Type B pancreatic cell (in vitro differentiated cells): ENCODE data around the gene RUBCN. TPM values are rescaled to one million over a fixed set of nuclear protein-coding genes. Genes with fewer than 3 reads are reported as not detected.
"Not testable (repeated sequence)": the region's sequence is repeated elsewhere in the genome, so short reads cannot be mapped to it uniquely, and the experiment has no call there.

Experiments
- DNase-seq: peaks from one replicate; pipeline ENCODE4 v3.0.0; 2021; ENCODE audit warnings: mixed read lengths; ENCODE audit not compliant: unreplicated experiment; ENCODE audit errors: extremely low spot score
- H3K27ac Mint-ChIP-seq: 2 replicates; pipeline ENCODE4 v1.8.0; 2021; ENCODE audit warnings: mild to moderate bottlenecking, mixed read lengths
- H3K27me3 Mint-ChIP-seq: 2 replicates; pipeline ENCODE4 v1.8.0; 2021; ENCODE audit warnings: mixed read lengths
- H3K36me3 Mint-ChIP-seq: 2 replicates; pipeline ENCODE4 v1.8.0; 2021; ENCODE audit warnings: mixed read lengths
- H3K4me1 Mint-ChIP-seq: one replicate; pipeline ENCODE4 v1.8.0; 2021; ENCODE audit warnings: mixed read lengths; ENCODE audit not compliant: unreplicated experiment
- H3K4me3 Mint-ChIP-seq: 2 replicates; pipeline ENCODE4 v1.8.0; 2021; ENCODE audit warnings: mild to moderate bottlenecking, mixed read lengths
- H3K9me3 Mint-ChIP-seq: 2 replicates; pipeline ENCODE4 v1.8.0; 2021; ENCODE audit warnings: mixed read lengths
- total RNA-seq: library from RNA; stranded (reverse); gene quantifications from 2 replicates; pipeline ENCODE4 v1.2.1, GENCODE V29; 2021; ENCODE audit warnings: low replicate concordance
- TF ChIP-seq, protein P1 (sequence below): fragments of 200-600 bp; sonication (generic); conservative IDR thresholded peaks from 2 replicates; pipeline ENCODE4 v1.5.0; 2021; ENCODE audit warnings: antibody characterized with exemption, mild to moderate bottlenecking

The RUBCN gene
- total RNA-seq, 1 donor from 2014 or later, result 26.7 TPM

DNA sequence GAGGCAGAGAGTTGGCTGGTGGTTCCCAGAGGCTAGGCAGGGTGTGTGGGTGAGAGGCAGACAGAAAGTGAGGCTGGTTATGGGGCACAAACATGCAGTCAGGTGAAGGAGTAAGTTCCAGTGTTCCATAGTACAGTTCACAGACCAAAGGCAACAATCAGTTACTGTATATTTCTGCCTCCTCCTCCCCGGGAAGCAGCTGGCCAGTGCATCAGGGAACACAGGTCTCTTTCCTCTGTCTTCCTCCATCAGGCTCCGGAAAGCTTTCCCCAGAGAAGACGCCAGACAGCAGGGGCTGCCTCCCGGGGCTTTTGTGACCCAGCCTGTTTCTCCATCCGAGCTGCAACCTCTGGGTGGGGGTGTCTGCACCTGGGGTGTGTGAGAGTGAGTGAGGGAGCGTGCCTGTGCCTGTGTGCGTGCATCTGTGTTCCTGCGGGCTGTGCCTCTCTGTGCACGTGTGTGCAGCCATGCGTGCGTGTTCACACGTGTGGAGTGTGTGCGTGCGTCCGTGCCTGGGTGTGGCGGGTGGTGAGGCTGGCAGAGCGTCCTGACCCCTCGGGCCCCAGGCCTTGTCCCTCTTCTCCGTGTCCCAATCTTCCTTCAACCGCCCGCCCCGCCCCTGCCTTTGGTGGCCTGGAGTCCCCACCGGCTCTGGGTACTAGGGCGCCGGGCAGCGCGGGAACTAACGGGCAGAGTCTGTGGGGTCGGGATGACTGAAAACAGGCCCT lies 72.1 kb downstream of the RUBCN start:
- not testable (repeated sequence) for H3K4me1 Mint-ChIP-seq, H3K36me3 Mint-ChIP-seq, H3K9me3 Mint-ChIP-seq, DNase-seq, H3K27me3 Mint-ChIP-seq, H3K27ac Mint-ChIP-seq, H3K4me3 Mint-ChIP-seq
- TF ChIP-seq, protein P1, sequence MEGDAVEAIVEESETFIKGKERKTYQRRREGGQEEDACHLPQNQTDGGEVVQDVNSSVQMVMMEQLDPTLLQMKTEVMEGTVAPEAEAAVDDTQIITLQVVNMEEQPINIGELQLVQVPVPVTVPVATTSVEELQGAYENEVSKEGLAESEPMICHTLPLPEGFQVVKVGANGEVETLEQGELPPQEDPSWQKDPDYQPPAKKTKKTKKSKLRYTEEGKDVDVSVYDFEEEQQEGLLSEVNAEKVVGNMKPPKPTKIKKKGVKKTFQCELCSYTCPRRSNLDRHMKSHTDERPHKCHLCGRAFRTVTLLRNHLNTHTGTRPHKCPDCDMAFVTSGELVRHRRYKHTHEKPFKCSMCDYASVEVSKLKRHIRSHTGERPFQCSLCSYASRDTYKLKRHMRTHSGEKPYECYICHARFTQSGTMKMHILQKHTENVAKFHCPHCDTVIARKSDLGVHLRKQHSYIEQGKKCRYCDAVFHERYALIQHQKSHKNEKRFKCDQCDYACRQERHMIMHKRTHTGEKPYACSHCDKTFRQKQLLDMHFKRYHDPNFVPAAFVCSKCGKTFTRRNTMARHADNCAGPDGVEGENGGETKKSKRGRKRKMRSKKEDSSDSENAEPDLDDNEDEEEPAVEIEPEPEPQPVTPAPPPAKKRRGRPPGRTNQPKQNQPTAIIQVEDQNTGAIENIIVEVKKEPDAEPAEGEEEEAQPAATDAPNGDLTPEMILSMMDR, result peak; percentile 18

- DNase-seq, H3K27me3 Mint-ChIP-seq, H3K4me1 Mint-ChIP-seq, H3K36me3 Mint-ChIP-seq, H3K27ac Mint-ChIP-seq, H3K4me3 Mint-ChIP-seq, H3K9me3 Mint-ChIP-seq: not testable (repeated sequence)
These were observed 73.2 kb downstream of the RUBCN start for GRCh38 chr3:197663367-197664140.

DNA sequence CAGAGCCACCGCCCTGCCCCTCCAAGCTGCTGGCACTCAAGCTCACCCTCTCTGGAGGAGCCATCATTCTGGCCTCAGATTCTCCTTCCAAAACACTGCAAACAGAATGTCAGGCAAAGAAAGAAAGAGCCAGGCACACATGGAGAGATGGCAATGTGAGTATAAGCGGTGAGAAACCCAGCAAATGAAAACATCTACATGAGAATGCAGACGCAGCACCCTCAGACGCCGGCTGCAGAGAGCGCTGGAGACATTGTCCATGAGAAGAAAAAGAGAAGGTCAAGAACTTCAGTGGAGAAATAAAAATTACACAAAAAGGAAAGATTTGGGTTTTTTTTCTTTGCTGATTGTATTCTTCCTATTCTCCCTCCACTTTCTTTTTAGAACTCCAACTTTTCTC lies 74.4 kb downstream of the RUBCN start:
- not testable (repeated sequence) for H3K4me3 Mint-ChIP-seq, H3K4me1 Mint-ChIP-seq, DNase-seq, H3K27ac Mint-ChIP-seq, H3K27me3 Mint-ChIP-seq, H3K9me3 Mint-ChIP-seq, H3K36me3 Mint-ChIP-seq

DNA sequence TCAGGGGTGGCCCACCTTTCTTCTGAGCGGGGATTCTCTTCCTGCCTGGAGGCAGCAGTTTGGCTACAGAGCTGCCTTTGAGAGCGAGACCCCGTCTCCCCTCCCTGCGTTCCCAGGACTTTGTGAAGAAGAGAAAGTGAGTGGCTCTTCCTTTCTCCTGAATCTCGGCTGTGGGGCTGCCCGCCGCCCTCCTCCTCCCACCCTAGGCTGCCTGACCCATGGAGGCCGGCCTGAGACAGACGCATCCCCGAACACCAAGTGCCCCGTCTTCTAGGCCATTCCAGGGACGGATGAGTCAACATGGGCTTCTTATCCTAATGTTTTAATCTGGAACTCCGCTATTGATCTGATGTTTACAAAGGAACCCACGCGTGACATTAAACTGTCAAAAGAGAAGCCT lies 74.8 kb downstream of the RUBCN start:
- not testable (repeated sequence) for H3K27me3 Mint-ChIP-seq, H3K4me3 Mint-ChIP-seq, H3K36me3 Mint-ChIP-seq, H3K27ac Mint-ChIP-seq, H3K9me3 Mint-ChIP-seq, DNase-seq, H3K4me1 Mint-ChIP-seq

DNA sequence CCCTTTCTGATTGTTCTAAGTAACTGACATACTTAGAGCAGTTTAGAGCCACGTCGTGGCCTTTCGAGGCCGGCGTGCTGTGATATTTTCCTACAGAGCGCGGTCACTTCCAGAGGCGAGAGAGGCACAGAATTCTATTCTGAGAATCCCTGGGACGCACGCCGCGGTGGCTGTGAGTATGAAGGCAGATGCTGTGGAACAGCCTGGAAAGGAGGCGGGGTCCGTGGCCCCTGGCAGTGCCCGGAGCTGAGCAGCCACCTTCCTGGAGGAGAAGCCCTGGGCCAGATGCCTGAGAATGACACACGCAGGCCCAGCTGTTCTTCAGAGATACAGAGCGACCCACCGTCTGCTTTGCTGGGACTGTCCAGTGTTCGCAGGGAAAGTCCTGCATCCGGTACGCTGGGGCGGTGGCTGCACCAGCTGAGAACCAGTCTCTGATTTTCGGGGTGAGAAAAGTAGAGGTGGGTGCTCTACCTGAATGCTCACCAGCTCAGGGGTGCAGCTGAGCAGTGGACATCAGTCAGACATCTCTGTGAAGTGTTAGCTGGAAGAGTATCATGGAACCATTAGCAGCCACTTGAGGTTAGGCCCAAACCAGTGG lies 75.4 kb downstream of the RUBCN start:
- not testable (repeated sequence) for H3K27me3 Mint-ChIP-seq, H3K4me3 Mint-ChIP-seq, H3K9me3 Mint-ChIP-seq, DNase-seq, H3K4me1 Mint-ChIP-seq, H3K27ac Mint-ChIP-seq, H3K36me3 Mint-ChIP-seq

- not testable (repeated sequence) for H3K27me3 Mint-ChIP-seq, H3K9me3 Mint-ChIP-seq, H3K4me3 Mint-ChIP-seq, H3K27ac Mint-ChIP-seq, H3K36me3 Mint-ChIP-seq, DNase-seq, H3K4me1 Mint-ChIP-seq
These were observed 77.0 kb downstream of the RUBCN start for GRCh38 chr3:197659701-197660100.

DNA sequence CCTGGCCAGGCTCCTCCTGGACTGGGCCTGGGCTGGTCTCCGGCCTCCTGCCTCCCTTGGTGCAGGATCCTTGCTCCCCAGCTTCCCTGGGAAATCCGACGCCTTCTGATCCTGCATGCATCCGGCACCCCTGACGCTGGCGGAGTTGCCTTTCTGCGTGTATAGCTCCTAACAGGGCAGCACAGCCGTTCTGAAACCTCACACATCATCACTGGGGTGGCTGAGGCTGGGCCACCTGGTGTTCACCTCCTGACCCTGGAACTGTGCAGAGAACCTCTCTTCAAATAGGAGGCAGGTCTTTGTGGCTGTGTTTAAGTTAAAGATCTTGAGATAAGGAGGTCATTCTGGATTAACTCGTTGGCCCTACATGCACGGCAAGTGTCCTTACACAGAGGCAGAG lies 77.6 kb downstream of the RUBCN start:
- H3K4me1 Mint-ChIP-seq, H3K4me3 Mint-ChIP-seq, H3K36me3 Mint-ChIP-seq, H3K27me3 Mint-ChIP-seq, DNase-seq, H3K9me3 Mint-ChIP-seq, H3K27ac Mint-ChIP-seq: not testable (repeated sequence)

DNA sequence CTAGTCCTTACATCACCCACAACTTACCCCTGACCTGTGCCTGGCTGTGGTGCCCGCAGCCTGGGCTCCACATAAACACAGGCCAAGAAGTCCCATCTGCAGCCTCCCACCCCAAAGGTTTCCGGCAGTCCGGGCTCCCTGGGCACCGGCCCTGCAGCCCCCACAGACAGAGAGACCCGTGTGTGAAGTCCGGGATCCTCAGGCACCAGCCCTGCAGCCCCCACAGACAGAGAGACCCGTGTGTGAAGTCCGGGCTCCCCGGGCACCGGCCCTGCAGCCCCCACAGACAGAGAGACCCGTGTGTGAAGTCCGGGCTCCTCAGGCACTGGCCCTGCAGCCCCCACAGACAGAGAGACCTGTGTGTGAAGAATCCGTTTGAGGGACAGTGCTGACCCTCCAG lies 78.0 kb downstream of the RUBCN start:
- H3K27me3 Mint-ChIP-seq, H3K27ac Mint-ChIP-seq, DNase-seq, H3K4me1 Mint-ChIP-seq, H3K36me3 Mint-ChIP-seq, H3K9me3 Mint-ChIP-seq, H3K4me3 Mint-ChIP-seq: not testable (repeated sequence)

GRCh38 chr3:197657541-197658292 lies 79.0 kb downstream of the RUBCN start:
- H3K27me3 Mint-ChIP-seq, H3K9me3 Mint-ChIP-seq, DNase-seq, H3K36me3 Mint-ChIP-seq, H3K4me1 Mint-ChIP-seq, H3K27ac Mint-ChIP-seq, H3K4me3 Mint-ChIP-seq: not testable (repeated sequence)

DNA sequence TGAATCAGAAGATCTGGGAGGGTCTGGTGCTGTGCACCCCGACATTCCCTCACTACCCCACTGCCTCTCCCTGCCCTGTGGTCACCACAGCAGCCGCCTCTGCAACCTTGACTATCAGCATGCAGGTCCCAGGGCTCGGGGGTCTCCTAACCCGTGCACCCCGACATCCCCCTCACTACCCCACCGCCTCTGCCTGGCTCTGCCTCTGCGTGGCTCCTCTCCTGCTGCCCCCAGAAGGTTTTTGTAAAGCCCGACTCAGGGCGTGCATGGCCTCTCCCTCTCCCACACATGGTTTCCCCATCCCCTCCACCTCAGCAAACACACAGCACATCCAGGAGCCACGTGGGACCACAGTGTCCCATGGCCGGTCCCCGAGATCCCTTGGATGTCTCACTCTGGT lies 79.7 kb downstream of the RUBCN start:
- H3K4me1 Mint-ChIP-seq, H3K27ac Mint-ChIP-seq, H3K9me3 Mint-ChIP-seq, H3K36me3 Mint-ChIP-seq, H3K27me3 Mint-ChIP-seq, DNase-seq: not testable (repeated sequence)
- peak overlapping the region; percentile 52 for H3K4me3 Mint-ChIP-seq

GRCh38 chr3:197656129-197656528 lies 80.6 kb downstream of the RUBCN start:
- H3K9me3 Mint-ChIP-seq, H3K27ac Mint-ChIP-seq, DNase-seq, H3K36me3 Mint-ChIP-seq, H3K27me3 Mint-ChIP-seq, H3K4me1 Mint-ChIP-seq: not testable (repeated sequence)
- peak overlapping the region; percentile 71 for H3K4me3 Mint-ChIP-seq

- not testable (repeated sequence) for DNase-seq, H3K27me3 Mint-ChIP-seq, H3K27ac Mint-ChIP-seq, H3K9me3 Mint-ChIP-seq, H3K4me3 Mint-ChIP-seq, H3K36me3 Mint-ChIP-seq, H3K4me1 Mint-ChIP-seq
These were observed 81.7 kb downstream of the RUBCN start for GRCh38 chr3:197654998-197655330.
